ENCODE data around the gene FOXC1. TPM values are rescaled to one million over a fixed set of nuclear protein-coding genes. Genes with fewer than 3 reads are reported as not detected.

FOXC1 gene
- polyA plus RNA-seq, 1 experiment, result 7.8 TPM

DNA sequence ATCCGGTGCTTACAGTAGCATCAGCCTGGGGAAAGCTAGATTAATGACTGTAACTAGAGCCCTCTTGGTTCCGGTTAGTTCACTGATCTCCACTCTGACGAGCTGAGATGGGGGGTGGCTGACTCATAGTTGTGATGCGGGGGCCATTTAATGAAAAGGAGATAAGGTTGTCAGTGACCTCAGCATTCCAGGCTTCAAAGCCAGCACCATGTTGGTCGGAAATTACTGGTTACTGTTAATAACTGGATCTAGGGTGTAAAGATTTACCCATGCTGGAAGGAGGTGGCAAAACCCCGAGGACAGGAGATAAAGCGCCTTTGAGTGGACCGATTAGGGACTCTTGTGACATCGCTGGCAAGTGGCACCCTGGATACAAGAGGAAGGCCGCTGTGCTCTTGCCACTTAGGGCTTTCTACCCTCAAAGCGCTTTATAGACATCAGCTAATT is 21.1 kb downstream of the FOXC1 start:
- DNase-seq (ENCODE audit: low read depth), result no peak
- Histone ChIP-seq H3K27me3 (ENCODE audit: control insufficient read depth, insufficient read depth, low read length) (0 out of 2 replicates have a peak, but pooled peaks cover 1% of the 10 kb centered on the region), H3K36me3 (ENCODE audit: control insufficient read depth, insufficient read depth, low read length) (no peaks in the 10 kb centered on the region), H3K4me3 (ENCODE audit: low read depth, low read length) (no peak overlapping the region)
- POLR2A ChIA-PET, result no interaction called here
- CTCF ChIA-PET, result no interaction called here
- TF ChIP-seq CTCF (IDR thresholded peaks at IDR 0.05; ENCODE audit: insufficient read depth, low read depth, low read length), result no peak

DNA sequence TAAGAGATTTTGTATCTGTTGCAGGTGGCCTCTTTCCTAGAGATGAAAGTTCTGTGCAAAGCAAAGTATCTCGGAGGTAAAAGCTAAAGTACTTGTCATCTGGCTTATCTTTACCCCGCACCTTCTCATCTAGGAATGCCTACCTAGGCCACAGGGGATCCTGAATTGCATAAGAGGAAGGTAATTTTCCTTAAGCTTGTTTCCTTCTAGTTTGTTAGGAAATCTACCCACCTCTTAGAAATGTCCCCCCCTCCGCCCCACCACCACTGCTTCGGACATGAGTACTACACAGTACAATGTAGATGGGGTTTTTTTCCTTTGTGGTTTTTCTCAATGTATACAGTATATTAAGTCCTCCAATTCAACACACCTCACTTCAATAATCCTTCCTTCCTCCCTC is 21.5 kb downstream of the FOXC1 start:
- Histone ChIP-seq H3K27me3 (ENCODE audit: control insufficient read depth, insufficient read depth, low read length) (0 out of 2 replicates have a peak, but pooled peaks cover 1% of the 10 kb centered on the region), H3K4me3 (ENCODE audit: low read depth, low read length) (no peak overlapping the region), H3K36me3 (ENCODE audit: control insufficient read depth, insufficient read depth, low read length) (no peaks in the 10 kb centered on the region)
- POLR2A ChIA-PET, result no interaction called here
- DNase-seq (ENCODE audit: low read depth), result no peak
- TF ChIP-seq CTCF (IDR thresholded peaks at IDR 0.05; ENCODE audit: insufficient read depth, low read depth, low read length), result no peak
- CTCF ChIA-PET, result no interaction called here

DNA sequence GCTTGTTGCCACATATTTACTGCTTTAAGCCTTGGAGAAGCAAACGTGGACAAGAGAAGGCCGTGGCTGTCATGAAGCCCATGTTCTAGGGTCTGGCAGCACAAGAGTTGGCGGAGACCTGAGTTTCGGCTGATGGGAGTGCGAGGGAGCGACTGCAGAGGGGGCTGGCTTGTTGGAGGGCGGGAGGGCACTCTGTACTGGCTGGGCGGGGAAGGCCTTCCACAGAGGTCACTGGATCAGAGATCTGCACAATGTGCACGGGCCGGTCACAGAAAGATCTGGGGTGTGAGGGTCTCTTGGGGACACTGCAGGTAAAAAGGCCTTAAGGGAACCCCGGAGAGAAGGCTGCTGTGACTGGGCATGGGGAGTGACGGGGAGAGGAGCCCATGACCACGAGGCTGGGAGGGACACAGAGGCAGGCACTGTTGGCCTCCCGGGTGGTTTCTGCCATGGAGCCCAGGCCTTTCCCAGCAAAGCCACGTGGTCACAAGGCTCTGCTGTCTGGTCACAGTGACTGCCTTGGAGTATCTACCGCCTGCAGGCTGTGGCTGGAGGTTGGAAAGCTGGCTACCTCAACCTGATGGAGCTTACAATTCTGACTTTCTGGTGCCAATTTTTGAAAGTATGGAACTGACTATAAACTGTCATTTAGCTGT is 23.8 kb downstream of the FOXC1 start:
- no peak for DNase-seq (ENCODE audit: low read depth)
- Histone ChIP-seq H3K36me3 (ENCODE audit: control insufficient read depth, insufficient read depth, low read length) (no peaks in the 10 kb centered on the region), H3K27me3 (ENCODE audit: control insufficient read depth, insufficient read depth, low read length) (0 out of 2 replicates have a peak, but pooled peaks cover 1% of the 10 kb centered on the region), H3K4me3 (ENCODE audit: low read depth, low read length) (no peak overlapping the region)
- ChIA-PET CTCF (no interaction called here), POLR2A (no interaction called here)
- TF ChIP-seq CTCF (IDR thresholded peaks at IDR 0.05; ENCODE audit: insufficient read depth, low read depth, low read length), result no peak

GRCh38 chr6:1634081-1634480 is 24.4 kb downstream of the FOXC1 start:
- no peak for TF ChIP-seq CTCF (IDR thresholded peaks at IDR 0.05; ENCODE audit: insufficient read depth, low read depth, low read length)
- H3K4me3 ChIP-seq (ENCODE audit: low read depth, low read length), result no peak overlapping the region
- 0 out of 2 replicates have a peak, but pooled peaks cover under 1% of the 10 kb centered on the region for H3K27me3 ChIP-seq (ENCODE audit: control insufficient read depth, insufficient read depth, low read length)
- H3K36me3 ChIP-seq (ENCODE audit: control insufficient read depth, insufficient read depth, low read length), result no peaks in the 10 kb centered on the region
- ChIA-PET POLR2A (no interaction called here), CTCF (no interaction called here)
- DNase-seq (ENCODE audit: low read depth), result no peak

DNA sequence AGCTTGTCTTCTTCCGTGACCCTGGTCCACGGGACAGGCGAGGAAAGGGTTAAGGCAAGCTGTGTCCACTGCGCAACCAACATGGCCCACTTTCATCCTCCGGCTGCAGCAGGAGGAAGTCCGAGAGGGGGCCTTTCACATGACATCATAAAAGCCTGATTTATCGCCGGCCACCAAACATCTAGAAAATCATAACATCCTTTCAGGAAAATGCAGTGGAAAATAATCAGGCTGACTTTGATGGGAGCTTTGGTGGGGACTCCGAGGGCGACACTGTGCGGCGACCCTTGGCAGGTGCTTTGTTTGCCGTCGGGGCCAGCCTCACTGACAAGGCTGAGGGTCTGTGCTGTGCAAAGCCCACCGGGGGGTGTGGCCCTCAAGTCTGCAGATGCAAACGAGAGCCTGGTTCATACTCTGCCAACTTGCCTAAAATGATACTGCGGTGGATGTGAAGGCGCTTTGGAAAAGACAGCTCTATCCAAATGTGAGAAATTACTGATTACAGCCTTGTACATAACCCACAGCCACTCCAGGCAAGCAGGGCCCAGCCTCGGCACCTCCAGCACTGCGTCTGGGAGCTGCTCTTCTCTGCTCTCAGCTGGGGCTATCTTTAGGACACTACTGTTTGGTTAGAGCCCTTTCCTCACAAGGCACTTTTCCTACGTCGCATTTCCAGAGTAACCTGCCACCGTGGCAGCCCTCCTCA is 25.7 kb downstream of the FOXC1 start:
- no peaks in the 10 kb centered on the region for H3K36me3 ChIP-seq (ENCODE audit: control insufficient read depth, insufficient read depth, low read length)
- no peaks in the 10 kb centered on the region for H3K27me3 ChIP-seq (ENCODE audit: control insufficient read depth, insufficient read depth, low read length)
- no peak for TF ChIP-seq CTCF (IDR thresholded peaks at IDR 0.05; ENCODE audit: insufficient read depth, low read depth, low read length)
- POLR2A ChIA-PET, result no interaction called here
- CTCF ChIA-PET, result no interaction called here
- H3K4me3 ChIP-seq (ENCODE audit: low read depth, low read length), result no peak overlapping the region
- no peak for DNase-seq (ENCODE audit: low read depth)
